HCEC 1CT (cell line): ENCODE results near the gene R3HCC1L.

ENCODE experiments used
- DNase-seq: peaks from one replicate; pipeline ENCODE4 v3.0.0-alpha.2; 2017

R3HCC1L gene

GRCh38 chr10:98134431-98135221 lies at the start of gene R3HCC1L:
Gene R3HCC1L, plus strand, starts transcription at chr10:98134657. Its CDS starts 73,458 bp downstream, at chr10:98208115.
- DNase-seq, result peak; percentile 89

GRCh38 chr10:98085238-98085637 lies 49.2 kb upstream of the R3HCC1L start:
- no peak for DNase-seq

- no peak for DNase-seq
These were observed 47.4 kb upstream of the R3HCC1L start for GRCh38 chr10:98086837-98087708.

- no peak for DNase-seq
These were observed 46.1 kb upstream of the R3HCC1L start for GRCh38 chr10:98088186-98088971.

DNA sequence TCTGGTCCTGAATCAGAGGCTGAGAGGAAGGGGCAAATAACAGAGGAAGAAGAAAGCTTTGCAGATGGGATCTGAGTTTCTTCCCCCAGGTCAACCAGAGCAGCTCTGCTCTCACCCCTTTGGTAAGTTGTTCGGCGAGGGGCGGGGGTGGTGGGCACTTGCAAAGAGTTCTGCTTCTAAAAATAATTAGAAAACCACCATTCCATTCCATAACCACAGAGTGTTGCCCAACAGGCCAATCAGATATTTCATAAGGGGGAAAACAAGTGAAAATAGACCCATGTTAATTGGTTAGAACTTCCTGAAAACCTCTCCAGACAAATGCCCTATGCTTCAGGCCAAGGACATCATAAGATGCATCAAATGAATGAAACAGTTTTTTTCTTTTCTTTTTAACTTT lies 43.6 kb upstream of the R3HCC1L start:
- DNase-seq, result no peak

DNA sequence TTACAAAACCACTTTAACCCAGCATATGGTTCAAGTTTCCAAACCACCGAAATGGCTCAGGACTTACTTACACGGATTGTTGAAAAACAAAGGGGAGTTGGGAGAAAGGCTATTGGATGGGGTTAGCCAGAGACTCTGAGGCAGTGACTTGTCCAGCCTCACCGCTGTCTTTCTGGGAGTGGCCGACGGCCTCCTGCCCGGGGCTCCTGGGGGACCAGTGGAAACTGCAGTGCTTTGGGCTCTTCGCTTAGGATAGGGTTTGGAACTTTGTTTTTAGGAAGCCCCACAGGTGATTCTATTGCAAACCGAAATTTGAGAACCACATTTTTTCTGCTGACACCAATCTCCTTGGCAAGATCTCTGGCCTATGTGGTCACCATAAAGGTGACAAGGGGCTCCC lies 38.1 kb upstream of the R3HCC1L start:
- no peak for DNase-seq

DNA sequence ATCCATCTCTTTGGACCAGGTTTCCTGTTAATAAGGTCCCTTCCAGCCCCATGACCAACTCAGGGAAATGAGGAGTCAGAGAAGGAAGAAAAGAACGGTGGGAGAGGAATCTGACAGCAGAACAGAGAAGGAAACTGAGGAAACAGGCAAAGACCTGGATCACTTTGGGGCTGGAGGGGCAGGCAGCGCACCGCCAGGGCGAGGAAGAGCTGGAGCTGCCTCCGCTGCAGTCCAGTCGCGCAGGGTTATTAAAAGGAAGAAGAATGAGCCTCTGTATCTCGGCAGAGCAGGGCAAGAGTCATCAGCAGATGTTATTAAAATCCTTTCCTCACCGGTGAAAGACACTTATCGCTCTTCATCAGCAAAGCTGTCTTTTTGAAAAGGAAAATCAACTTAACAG lies 37.7 kb upstream of the R3HCC1L start:
- DNase-seq, result no peak

DNA sequence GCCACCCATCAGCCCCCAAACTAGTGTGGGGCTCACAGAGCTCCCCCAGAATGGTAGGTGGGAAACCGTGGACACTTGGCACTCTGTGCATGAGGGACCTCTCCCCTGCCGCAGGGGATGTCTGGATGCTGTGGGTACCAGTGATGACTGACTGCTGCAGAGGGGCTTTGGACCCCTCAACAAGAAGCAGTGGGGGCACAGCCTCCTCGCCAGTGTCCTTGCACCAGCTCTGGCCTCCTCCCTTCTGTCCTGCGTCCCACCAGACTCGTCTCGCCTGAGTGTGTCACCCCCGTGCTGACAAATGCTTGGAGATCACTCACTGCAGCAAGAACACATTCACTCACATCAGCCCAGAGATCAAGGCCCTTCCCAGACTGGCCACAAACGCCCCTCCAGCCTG lies 37.3 kb upstream of the R3HCC1L start:
- DNase-seq, result no peak

- DNase-seq, result no peak
These were observed 36.8 kb upstream of the R3HCC1L start for GRCh38 chr10:98097616-98098015.

GRCh38 chr10:98098247-98098646 lies 36.2 kb upstream of the R3HCC1L start:
- no peak for DNase-seq

GRCh38 chr10:98100476-98100875 lies 34.0 kb upstream of the R3HCC1L start:
- DNase-seq, result no peak

DNA sequence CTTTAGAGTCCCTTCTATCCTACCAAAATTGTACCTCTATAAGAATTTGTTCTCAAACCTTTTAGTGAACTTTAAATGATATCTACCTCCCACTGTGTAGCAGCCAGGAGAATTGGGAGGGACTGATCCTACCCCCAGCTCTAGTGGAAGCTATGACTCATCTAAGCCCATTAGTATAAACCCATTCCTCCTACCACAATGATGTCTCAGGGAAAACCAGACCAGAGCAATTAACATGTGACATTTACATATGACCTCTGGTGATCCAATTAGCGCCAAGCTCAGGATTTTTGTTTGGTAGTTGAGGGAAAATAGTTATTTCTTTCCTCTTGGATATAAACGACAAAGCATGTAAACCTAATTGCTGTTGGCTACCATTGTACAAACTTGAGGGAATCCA lies 33.1 kb upstream of the R3HCC1L start:
- DNase-seq, result no peak

DNA sequence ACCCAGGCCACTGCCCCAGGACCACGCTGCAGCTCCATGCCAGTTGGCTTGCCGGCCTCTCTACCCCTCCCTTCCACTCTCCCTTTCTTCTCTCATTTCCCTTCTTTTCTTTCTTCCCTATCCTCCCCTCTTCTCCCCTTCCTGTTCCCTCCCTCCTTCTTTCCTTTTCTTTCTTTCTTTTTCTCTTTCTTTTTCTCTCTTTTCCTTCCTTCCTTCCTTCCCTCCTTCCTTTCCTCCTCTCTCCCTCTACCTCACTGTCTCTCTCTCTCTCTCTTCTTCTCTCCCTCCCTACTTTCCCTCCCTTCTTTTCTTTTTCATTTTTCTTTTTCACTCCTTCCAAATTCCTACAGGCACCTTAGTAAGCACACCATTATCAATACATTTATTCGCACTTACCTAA lies 30.3 kb upstream of the R3HCC1L start:
- no peak for DNase-seq

GRCh38 chr10:98106531-98106930 lies 27.9 kb upstream of the R3HCC1L start:
- DNase-seq, result no peak

DNA sequence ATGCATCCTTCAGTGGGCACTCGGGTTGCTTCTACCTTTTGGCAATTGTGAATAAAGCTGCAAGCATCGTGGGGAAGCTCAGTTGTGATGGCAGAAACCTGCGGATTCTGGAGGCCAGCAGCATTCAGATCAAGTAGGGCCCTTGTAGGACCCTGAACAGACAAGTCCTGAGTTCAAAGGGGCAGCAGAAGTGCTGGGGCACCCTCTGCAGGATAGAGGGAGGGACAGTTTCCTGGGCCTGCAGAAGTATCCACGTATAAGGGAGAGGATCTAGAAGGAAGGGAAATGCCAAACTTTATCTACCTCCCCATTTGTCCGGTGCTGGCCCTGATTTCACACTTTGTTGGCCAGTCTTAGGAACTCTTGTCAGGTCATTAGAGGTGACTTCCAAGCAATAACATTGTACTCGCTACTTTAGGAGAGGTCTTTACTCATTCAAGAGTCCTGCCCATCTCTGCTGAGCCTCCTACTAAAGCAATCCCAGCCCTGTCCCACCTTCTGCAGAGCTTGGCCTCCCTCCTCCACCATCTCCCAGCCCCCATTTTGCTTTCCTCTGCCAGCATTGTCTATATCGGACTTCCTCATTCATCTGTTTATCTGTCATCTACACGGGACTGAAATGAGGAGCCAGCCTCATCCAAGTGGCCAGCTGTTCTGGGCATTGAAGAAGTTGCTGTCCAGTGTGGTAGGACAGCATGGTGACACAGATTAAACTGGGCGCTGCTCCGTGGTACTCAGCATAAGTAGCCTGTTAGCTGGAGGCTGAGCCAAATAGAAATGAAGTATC lies 26.6 kb upstream of the R3HCC1L start:
- DNase-seq, result no peak

DNA sequence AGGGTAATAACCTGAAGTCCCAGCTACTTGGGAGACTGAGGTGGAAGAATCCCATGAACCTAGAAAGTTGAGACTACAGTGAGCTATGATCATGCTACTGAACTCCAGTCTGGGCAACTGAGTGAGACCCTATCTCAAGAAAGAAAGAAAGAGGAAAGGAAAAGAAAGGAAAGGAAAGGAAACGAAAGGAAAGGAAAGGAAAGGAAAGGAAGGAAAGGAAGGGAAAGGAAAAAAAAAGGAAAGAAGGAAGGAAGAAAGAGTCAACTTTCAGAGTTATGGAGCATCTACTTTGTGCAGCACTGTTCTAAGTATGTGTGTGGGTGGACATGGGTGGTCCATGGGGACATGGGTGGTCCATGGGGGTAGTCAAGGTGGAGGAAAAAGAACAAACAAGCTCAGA lies 24.1 kb upstream of the R3HCC1L start:
- DNase-seq, result no peak

GRCh38 chr10:98115031-98115787 lies 19.2 kb upstream of the R3HCC1L start:
- DNase-seq, result no peak

DNA sequence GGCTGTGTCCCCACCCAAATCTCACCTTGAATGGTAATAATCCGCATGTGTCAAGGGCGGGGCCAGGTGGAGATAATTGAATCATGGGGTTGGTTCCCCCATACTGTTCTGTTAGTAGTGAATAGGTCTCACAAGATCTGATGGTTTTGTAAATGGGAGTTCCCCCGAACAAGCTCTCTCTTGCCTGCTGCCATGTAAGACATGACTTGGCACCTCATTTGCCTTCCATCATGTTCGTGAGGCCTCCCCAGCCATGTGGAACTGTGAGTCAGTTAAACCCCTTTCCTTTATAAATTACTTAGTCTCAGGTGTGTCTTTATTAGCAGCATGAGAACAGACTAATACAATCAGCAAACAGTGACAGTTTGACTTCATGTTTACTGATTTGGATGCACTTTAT lies 14.6 kb upstream of the R3HCC1L start:
- DNase-seq, result no peak

GRCh38 chr10:98125940-98126631 lies 8.4 kb upstream of the R3HCC1L start:
- DNase-seq, result no peak

GRCh38 chr10:98128802-98129201 lies 5.7 kb upstream of the R3HCC1L start:
- no peak for DNase-seq

DNA sequence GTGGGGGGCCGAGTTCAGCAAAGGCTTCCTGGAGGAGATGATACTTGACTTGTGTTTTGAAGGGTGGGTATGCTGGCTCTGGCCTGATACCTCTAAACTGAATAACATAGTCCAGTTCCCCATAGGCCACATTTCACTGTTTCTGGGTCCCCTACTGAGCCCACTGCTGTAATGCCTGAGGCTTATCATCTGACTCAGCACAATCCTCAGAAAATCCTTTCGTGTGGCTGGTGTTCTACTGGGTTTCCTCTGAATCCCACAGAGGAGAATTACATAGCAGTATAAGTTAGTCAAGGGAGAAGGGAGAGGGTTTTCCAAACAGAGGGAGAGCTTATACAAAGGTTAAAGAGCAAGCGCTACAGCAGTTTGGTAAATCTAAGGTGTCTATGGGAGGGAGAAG lies 2.8 kb upstream of the R3HCC1L start:
- no peak for DNase-seq
